ENCODE results near the gene UBE2J2. TPM values are rescaled to one million over a fixed set of nuclear protein-coding genes. Genes with fewer than 3 reads are reported as not detected.

Gene UBE2J2
- total and polyA plus RNA-seq, 2 of the 13 experiments (the other 11 are each of a cell fraction or from before 2014, with no cell fraction given): 25.4 to 29.4 TPM

GRCh38 chr1:1287288-1288110 lies 13.8 kb upstream of the UBE2J2 start (continued):
- TF ChIP-seq PLSCR1 (CRISPR knock-in tag; IDR thresholded peaks at IDR 0.05; ENCODE audit: borderline replicate concordance): no peak
- TF ChIP-seq ZNF556 (CRISPR knock-in tag; IDR thresholded peaks at IDR 0.05; ENCODE audit: borderline replicate concordance): peak; percentile 71; the same call in 1 of the 2 replicates
- TF ChIP-seq ZNF296 (CRISPR knock-in tag; conservative IDR thresholded peaks at IDR 0.05): peak; percentile 87

DNA sequence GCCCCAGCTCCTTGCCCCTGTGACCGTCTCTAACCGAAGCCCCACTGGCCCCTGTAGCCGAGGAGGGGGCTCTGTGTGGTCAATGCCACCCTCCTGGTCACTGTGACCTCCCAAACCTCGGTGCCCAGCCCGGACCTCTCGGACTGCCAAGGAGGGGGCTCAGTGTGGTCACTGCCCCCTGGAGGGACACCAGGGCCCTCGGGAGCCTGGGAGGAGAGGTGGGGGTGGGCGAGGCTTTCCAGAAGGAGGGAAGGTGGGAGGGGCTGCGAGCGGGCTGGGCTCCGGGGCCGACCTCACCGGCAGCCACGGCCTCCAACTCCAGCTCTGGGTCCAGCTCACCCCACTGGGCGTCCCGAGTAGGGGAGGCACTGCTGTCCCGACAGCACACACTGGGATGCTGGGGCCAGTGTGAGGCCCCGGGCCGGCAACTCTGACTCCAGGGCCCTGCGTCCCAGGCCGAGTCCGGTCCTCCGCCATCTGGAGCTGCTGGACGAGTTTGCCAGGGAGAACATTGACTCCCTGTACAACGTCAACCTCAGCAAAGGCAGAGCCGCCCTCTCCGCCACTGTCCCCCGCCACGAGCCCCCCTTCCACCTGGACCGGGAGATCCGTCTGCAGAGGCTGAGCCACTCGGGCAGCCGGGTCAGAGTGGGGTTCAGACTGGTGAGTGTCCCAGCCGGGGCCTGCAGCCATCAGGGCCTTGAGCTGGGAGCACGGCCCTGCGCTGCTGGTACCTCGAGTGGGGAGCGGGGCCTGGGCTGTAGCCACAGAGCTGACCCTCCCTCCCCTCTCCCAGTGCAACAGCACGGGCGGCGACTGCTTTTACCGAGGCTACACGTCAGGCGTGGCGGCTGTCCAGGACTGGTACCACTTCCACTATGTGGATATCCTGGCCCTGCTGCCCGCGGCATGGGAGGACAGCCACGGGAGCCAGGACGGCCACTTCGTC lies 12.9 kb upstream of the UBE2J2 start:
- Histone ChIP-seq H3K4me2 (ENCODE audit: low read depth, low read length) (peak overlapping the region; percentile 58), H3K79me2 (ENCODE audit: insufficient read depth, low read length) (no peaks in the 10 kb centered on the region), H3K9me3 (ENCODE audit: low read length) (no peaks in the 10 kb centered on the region), H3K27ac (ENCODE audit: extremely low read length, insufficient read depth, low read length) (no peak overlapping the region), H3K9ac (ENCODE audit: insufficient read depth, low read depth, low read length) (no peak overlapping the region), H2AFZ (ENCODE audit: low read length) (no peak overlapping the region), H3K27me3 (ENCODE audit: control insufficient read depth in 1 of 2, insufficient read depth in 2 of 2, low read length in 2 of 2) (peaks cover 0 to 2% of the 10 kb centered on the region in 2 experiments; a peak in 1 of 5 replicates), H3K36me3 (replicated peaks in 1 of 2; ENCODE audit: control insufficient read depth in 1 of 2, insufficient read depth in 2 of 2, low read length in 2 of 2) (no peaks in the 10 kb centered on the region), H3K4me1 (ENCODE audit: insufficient read depth, low read length) (peaks cover 44% of the 10 kb centered on the region), H4K20me1 (ENCODE audit: insufficient read depth, low read length) (no peaks in the 10 kb centered on the region), H3K4me3 (replicated peaks in 1 of 3; ENCODE audit: insufficient read depth in 1 of 3, low read depth in 2 of 3, low read length in 3 of 3) (peak overlapping the region in 2 of 3 experiments; percentile 12 to 54; a peak in 1 of 6 replicates)
- no TSS peak for BruUV-seq (replicated peaks)
- no peak for FAIRE-seq
- 35% methylated on average over 8 of the region's 50 CpGs for WGBS (ENCODE audit: low lambda C conversion rate)
- in situ Hi-C loops (cut with HindIII; ENCODE audit: extremely low pct_ligation_motif_present, low pct_unique_long_range_greater_than_20kb): no loop called here
- ChIA-PET POLR2A (interaction anchor here (1.3 to 1.9 kb wide), 5 partner anchors 13 to 280 kb away, joined by 3 to 5 read pairs (median 3); partner anchors contain the start of genes AURKAIP1, ISG15 and UBE2J2), CTCF (ENCODE audit: low intra/inter-chr PET ratio, low total read pairs) (no interaction called here)
- intact Hi-C loops (cut with micrococcal nuclease; ENCODE audit: unreplicated experiment): no loop called here
- no peak for DNase-seq (ENCODE audit: low spot score)
- ATAC-seq: peak; percentile 1; the same call in 1 of the 3 replicates
- no peak for TF ChIP-seq ZNF460 (CRISPR knock-in tag; IDR thresholded peaks at IDR 0.05; ENCODE audit: borderline replicate concordance)
- 0 out of 2 replicates have a peak, but pooled peaks have one; percentile 38 for TF ChIP-seq ZNF235 (CRISPR knock-in tag; IDR thresholded peaks at IDR 0.05; ENCODE audit: borderline replicate concordance)
- TF ChIP-seq SAP130 (CRISPR knock-in tag; IDR thresholded peaks at IDR 0.05; ENCODE audit: low read depth): 0 out of 2 replicates have a peak, but pooled peaks have one; percentile 0
- TF ChIP-seq ZNF317 (CRISPR knock-in tag; IDR thresholded peaks at IDR 0.05): peak; percentile 5; the same call in 1 of the 2 replicates
- TF ChIP-seq, protein P1, sequence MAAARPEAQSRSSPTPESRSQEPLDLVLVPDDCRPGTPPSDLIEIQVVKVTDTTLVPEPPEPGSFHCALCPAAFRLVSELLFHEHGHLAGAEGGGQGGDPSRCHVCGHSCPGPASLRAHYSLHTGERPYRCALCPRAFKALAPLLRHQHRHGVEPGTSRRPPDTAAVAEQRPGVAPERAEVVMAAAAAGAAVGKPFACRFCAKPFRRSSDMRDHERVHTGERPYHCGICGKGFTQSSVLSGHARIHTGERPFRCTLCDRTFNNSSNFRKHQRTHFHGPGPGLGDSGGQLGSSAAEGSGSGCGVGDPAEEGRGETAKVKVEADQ (CRISPR knock-in tag; IDR thresholded peaks at IDR 0.05; ENCODE audit: borderline replicate concordance): 0 out of 2 replicates have a peak, but pooled peaks have one; percentile 2
- peak; percentile 45 for TF ChIP-seq AGO1 (IDR thresholded peaks at IDR 0.05; ENCODE audit: low read depth, low read length, poor library complexity, severe bottlenecking)
- TF ChIP-seq, protein P2, sequence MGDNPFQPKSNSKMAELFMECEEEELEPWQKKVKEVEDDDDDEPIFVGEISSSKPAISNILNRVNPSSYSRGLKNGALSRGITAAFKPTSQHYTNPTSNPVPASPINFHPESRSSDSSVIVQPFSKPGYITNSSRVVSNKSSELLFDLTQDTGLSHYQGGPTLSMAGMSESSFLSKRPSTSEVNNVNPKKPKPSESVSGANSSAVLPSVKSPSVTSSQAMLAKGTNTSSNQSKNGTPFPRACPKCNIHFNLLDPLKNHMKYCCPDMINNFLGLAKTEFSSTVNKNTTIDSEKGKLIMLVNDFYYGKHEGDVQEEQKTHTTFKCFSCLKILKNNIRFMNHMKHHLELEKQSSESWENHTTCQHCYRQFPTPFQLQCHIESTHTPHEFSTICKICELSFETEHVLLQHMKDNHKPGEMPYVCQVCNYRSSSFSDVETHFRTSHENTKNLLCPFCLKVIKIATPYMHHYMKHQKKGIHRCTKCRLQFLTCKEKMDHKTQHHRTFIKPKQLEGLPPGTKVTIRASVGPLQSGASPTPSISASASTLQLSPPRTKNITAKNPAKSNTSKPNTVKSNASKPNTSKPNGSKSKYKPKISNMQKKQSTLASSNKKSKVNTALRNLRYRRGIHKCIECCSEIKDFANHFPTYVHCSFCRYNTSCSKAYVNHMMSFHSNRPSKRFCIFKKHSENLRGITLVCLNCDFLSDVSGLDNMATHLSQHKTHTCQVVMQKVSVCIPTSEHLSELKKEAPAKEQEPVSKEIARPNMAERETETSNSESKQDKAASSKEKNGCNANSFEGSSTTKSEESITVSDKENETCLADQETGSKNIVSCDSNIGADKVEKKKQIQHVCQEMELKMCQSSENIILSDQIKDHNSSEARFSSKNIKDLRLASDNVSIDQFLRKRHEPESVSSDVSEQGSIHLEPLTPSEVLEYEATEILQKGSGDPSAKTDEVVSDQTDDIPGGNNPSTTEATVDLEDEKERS (CRISPR knock-in tag; IDR thresholded peaks at IDR 0.05): 0 out of 2 replicates have a peak, but pooled peaks have one; percentile 6
- TF ChIP-seq MEIS1 (CRISPR knock-in tag; IDR thresholded peaks at IDR 0.05; ENCODE audit: borderline replicate concordance): 0 out of 2 replicates have a peak, but pooled peaks have one; percentile 12
- 0 out of 2 replicates have a peak, but pooled peaks have one; percentile 18 for TF ChIP-seq ZNF776 (CRISPR knock-in tag; IDR thresholded peaks at IDR 0.05)

Data from HepG2 (cell line).